ENCODE data around the gene NUCB1. TPM values are rescaled to one million over a fixed set of nuclear protein-coding genes. Genes with fewer than 3 reads are reported as not detected.
A peak's percentile ranks its signal among the peaks of the same experiment; 100 is the strongest.

Gene NUCB1
- total and polyA plus RNA-seq, 4 donors = 186 to 775 (median 238) TPM

GRCh38 chr19:48867746-48868113 is 32.4 kb upstream of the NUCB1 start:
- Histone ChIP-seq H3K27me3 (ENCODE audit: control insufficient read depth in 4 of 4, insufficient read depth in 4 of 4, low read length in 3 of 4) (no peaks in the 10 kb centered on the region), H3K27ac (ENCODE audit: low read depth in 1 of 2, low read length in 2 of 2) (peak overlapping the region; percentile 94 to 95), H3K4me3 (ENCODE audit: low read depth in 1 of 3, low read length in 3 of 3) (peak overlapping the region; percentile 55 to 71 (median 67)), H3K4me1 (ENCODE audit: control insufficient read depth in 4 of 4, insufficient read depth in 4 of 4, low read length in 3 of 4) (peaks cover 5 to 9% (median 6%) of the 10 kb centered on the region in 4 donors), H3K9me3 (ENCODE audit: control insufficient read depth in 4 of 4, low read length in 3 of 4) (no peaks in the 10 kb centered on the region), H3K36me3 (ENCODE audit: control insufficient read depth in 4 of 4, insufficient read depth in 3 of 4, low read depth in 1 of 4, low read length in 3 of 4) (peaks cover 0 to 6% (median 0%) of the 10 kb centered on the region in 4 donors), H3K9ac (ENCODE audit: low read depth in 1 of 2, low read length in 2 of 2) (peak overlapping the region; percentile 83 to 89)
- WGBS = 36% methylated on average over 7 of the region's 7 CpGs
- TF ChIP-seq YY1 (IDR thresholded peaks at IDR 0.05) (no peak), EGR1 (IDR thresholded peaks at IDR 0.05; ENCODE audit: low read depth in 2 of 2) (no peak), RAD21 (IDR thresholded peaks at IDR 0.05) (no peak), HNF4A (conservative IDR thresholded peaks at IDR 0.05) (no peak), FOXA2 (IDR thresholded peaks at IDR 0.05) (no peak), JUND (IDR thresholded peaks at IDR 0.05) (no peak), TAF1 (conservative IDR thresholded peaks at IDR 0.05) (no peak), FOXA1 (IDR thresholded peaks at IDR 0.05) (no peak), REST (IDR thresholded peaks at IDR 0.05) (no peak), MAX (IDR thresholded peaks at IDR 0.05) (no peak)
- no peak for DNase-seq (ENCODE audit: low spot score)

- peaks cover 0 to 6% (median 0%) of the 10 kb centered on the region in 4 donors for H3K36me3 ChIP-seq (ENCODE audit: control insufficient read depth in 4 of 4, insufficient read depth in 3 of 4, low read depth in 1 of 4, low read length in 3 of 4)
- no peak for DNase-seq (ENCODE audit: low spot score)
- WGBS = 18% methylated on average over 11 of the region's 11 CpGs
- H3K27me3 ChIP-seq (ENCODE audit: control insufficient read depth in 4 of 4, insufficient read depth in 4 of 4, low read length in 3 of 4) = no peaks in the 10 kb centered on the region
- H3K27ac ChIP-seq (ENCODE audit: low read depth in 1 of 2, low read length in 2 of 2) = peak within 1 kb of the TSS; percentile 94 to 95
- H3K4me1 ChIP-seq (ENCODE audit: control insufficient read depth in 4 of 4, insufficient read depth in 4 of 4, low read length in 3 of 4) = peaks cover 5 to 9% (median 9%) of the 10 kb centered on the region in 4 donors
- TF ChIP-seq EGR1 (IDR thresholded peaks at IDR 0.05; ENCODE audit: low read depth in 2 of 2) (peak; percentile 99 to 100), MAX (IDR thresholded peaks at IDR 0.05) (peak; percentile 62), HNF4A (conservative IDR thresholded peaks at IDR 0.05) (peak in 1 of 2 donors; percentile 21), GABPA (IDR thresholded peaks at IDR 0.05 in 1 of 2, conservative IDR thresholded peaks at IDR 0.05 in 1 of 2) (no peak), RXRA (IDR thresholded peaks at IDR 0.05) (peak; percentile 34 to 55), RAD21 (IDR thresholded peaks at IDR 0.05) (peak in 1 of 2 donors; percentile 22), TAF1 (conservative IDR thresholded peaks at IDR 0.05) (no peak), JUND (IDR thresholded peaks at IDR 0.05) (no peak), ZBTB33 (IDR thresholded peaks at IDR 0.05) (no peak), ATF3 (IDR thresholded peaks at IDR 0.05) (no peak), REST (IDR thresholded peaks at IDR 0.05) (peak; percentile 58), HNF4G (IDR thresholded peaks at IDR 0.05) (no peak), SP1 (IDR thresholded peaks at IDR 0.05) (peak; percentile 67), YY1 (IDR thresholded peaks at IDR 0.05) (peak; percentile 58), NR2F2 (IDR thresholded peaks at IDR 0.05) (peak; percentile 35)
- H3K9ac ChIP-seq (ENCODE audit: low read depth in 1 of 2, low read length in 2 of 2) = peak within 1 kb of the TSS; percentile 83 to 89
- H3K4me3 ChIP-seq (ENCODE audit: low read depth in 1 of 3, low read length in 3 of 3) = peak within 1 kb of the TSS; percentile 55 to 71 (median 67)
- no peaks in the 10 kb centered on the region for H3K9me3 ChIP-seq (ENCODE audit: control insufficient read depth in 4 of 4, low read length in 3 of 4)
Measured at GRCh38 chr19:48868114-48868886, 31.8 kb upstream of the NUCB1 start, which contains the start of gene PLEKHA4. PLEKHA4 (minus strand) TSS chr19:48868617; CDS start chr19:48867620, 997 bp downstream.
